ENCODE measurements around the gene ITGA3.
"Not testable (repeated sequence)": the region's sequence is repeated elsewhere in the genome, so short reads cannot be mapped to it uniquely, and the experiment has no call there.

Gene ITGA3

DNA sequence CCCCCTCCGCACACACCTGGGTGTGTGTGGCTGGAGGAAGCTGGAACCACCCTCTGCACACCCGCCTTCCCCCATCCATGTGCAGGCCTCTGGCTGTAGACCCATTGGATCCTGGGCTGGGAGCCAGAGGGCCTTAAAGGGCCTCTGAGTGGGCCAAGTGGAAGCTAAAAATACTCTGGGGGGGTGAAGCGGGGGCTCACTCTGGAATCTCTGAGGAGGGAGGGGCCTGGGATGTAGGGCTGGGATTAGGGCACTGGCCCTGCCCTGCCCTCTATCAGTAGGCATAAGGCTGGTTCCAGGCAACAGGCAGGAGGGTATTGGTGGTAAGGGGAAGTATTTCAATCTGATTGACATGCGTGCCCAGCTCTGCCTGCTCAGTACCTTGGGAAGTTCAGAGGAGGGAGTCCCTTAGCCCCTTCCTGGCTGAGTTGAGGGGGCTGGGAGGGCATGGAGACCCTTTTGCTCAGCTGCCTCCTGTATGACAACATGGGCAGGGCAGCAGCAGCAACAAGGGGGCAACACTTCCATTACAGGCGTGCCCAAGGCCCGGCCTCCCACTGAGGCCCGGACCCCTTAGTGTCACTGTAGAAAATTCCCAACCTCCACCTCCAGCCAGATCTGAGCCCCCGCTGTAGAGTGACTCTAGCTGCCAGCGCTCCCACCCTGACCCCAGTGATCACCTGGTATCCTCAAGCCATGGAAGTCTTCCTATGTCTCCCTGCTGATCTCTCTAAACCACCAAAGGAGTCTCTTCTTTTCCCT is 5.2 kb downstream of the ITGA3 start:
- Histone ChIP-seq H3K27me3 (ENCODE audit: control insufficient read depth, insufficient read depth, low read length) (no peaks in the 10 kb centered on the region), H3K9me3 (ENCODE audit: control insufficient read depth, insufficient read depth, low read length) (no peaks in the 10 kb centered on the region), H3K27ac (ENCODE audit: low read length) (no peak overlapping the region), H3K4me3 (ENCODE audit: low read length) (no peak overlapping the region), H3K4me1 (ENCODE audit: control insufficient read depth, insufficient read depth, low read length) (peaks cover 1% of the 10 kb centered on the region; the same call in 1 of the 2 replicates), H3K36me3 (ENCODE audit: control insufficient read depth, insufficient read depth, low read length) (no peaks in the 10 kb centered on the region)
- no CpG with 5 or more reads among the region's 9 CpGs for WGBS (ENCODE audit: insufficient coverage, insufficient read length)
- no peak for DNase-seq (ENCODE audit: low read depth, low spot score)

DNA sequence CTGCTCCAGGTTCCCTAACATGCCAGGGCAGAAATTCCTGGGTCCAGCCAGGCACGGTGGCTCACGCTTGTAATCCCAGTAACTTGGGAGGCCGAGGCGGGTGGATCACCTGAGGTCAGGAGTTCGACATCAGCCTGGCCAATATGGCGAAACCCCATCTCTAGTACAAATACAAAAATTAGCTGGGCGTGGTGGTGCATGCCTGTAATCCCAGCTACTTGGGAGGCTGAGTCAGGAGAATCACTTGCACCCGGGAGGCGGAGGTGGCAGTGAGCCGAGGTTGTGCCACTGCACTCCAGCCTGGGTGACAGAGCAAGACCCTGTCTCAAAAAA is 5.8 kb downstream of the ITGA3 start:
- DNase-seq (ENCODE audit: low read depth, low spot score); H3K27me3 ChIP-seq (ENCODE audit: control insufficient read depth, insufficient read depth, low read length); H3K36me3 ChIP-seq (ENCODE audit: control insufficient read depth, insufficient read depth, low read length); H3K4me1 ChIP-seq (ENCODE audit: control insufficient read depth, insufficient read depth, low read length); H3K4me3 ChIP-seq (ENCODE audit: low read length); H3K9me3 ChIP-seq (ENCODE audit: control insufficient read depth, insufficient read depth, low read length); H3K27ac ChIP-seq (ENCODE audit: low read length): not testable (repeated sequence)
- no CpG with 5 or more reads among the region's 10 CpGs for WGBS (ENCODE audit: insufficient coverage, insufficient read length)

DNA sequence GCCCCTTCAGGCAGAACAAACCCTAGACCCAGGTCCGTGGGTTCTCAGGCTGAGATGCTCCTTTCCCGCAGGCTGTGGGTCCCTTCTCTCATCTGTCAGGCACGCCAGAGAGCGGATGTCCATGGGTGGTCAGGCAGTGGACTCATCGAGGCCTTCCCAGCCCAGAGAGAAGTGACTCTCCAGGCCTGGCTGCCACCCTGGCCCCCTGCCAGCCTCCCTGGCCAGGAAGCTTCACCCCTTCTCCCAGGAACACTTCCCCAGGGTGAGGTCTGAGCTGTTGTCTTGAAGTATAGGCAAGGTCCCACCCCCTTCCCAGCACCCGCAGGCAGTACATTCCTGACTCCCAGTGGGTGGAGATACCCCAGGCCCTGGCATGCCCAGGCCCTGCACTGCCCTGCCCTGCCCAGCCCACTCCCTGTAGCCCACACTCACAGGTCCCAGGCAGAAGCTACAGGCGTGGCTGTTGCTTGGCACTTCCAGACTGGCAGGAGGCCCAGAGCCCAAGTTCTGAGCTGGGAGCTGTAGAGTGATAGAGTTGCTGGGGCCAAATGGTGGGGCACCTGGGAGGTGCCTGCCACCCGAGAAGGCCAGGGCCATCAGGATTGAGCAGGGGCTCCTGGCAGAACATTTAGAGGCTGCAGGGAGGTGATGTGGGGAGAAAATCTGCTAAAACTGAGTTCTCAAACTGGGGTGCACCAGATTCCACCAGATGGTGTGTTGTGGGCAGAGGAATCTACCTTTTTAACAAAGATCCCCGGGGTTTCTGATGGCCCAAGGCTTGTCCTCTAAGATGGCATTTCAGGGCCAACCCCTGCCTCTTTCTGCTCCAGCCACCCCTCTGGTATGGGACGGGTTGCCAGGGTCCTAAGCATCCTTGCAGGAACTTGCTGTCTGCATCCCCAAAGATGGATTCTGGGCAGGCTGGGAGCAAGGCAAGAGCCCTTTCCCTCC is 6.7 kb downstream of the ITGA3 start:
- no peak for DNase-seq (ENCODE audit: low read depth, low spot score)
- no CpG with 5 or more reads among the region's 10 CpGs for WGBS (ENCODE audit: insufficient coverage, insufficient read length)
- Histone ChIP-seq H3K9me3 (ENCODE audit: control insufficient read depth, insufficient read depth, low read length) (no peaks in the 10 kb centered on the region), H3K27me3 (ENCODE audit: control insufficient read depth, insufficient read depth, low read length) (no peaks in the 10 kb centered on the region), H3K4me1 (ENCODE audit: control insufficient read depth, insufficient read depth, low read length) (0 out of 2 replicates have a peak, but pooled peaks cover 1% of the 10 kb centered on the region), H3K4me3 (ENCODE audit: low read length) (no peak overlapping the region), H3K36me3 (ENCODE audit: control insufficient read depth, insufficient read depth, low read length) (no peaks in the 10 kb centered on the region), H3K27ac (ENCODE audit: low read length) (no peak overlapping the region)

DNA sequence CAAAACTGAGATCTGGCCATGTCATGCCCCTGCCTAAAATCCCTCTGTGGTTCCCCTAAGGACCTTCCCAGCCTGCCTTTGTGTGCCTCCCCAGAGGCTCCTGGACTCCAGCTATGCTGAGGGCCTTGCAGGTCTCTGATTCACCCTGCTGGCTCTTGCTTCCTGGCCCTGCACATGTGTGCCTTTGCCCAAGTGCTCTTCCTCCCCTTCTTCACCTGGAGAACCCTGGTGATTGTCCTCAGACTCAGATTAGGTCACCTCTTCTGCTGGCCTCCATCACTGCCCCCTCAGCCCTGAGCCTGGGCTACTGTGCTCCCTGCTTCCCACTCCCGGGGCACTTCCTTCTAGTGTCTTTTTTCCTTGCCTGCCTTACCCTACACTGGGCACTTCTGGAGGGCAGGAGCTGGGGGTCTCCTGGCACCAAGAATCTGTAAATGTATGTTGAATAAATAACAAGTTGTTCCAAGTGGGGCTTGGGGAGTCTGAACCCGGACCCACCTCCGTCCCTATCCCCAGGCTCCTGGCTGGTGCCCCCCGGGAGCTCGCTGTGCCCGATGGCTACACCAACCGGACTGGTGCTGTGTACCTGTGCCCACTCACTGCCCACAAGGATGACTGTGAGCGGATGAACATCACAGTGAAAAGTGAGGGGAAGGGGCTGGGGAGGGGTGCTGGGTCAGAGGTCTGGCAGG is 7.8 kb downstream of the ITGA3 start:
- DNase-seq (ENCODE audit: low read depth, low spot score) = no peak
- H3K27ac ChIP-seq (ENCODE audit: low read length) = no peak overlapping the region
- H3K4me1 ChIP-seq (ENCODE audit: control insufficient read depth, insufficient read depth, low read length) = 0 out of 2 replicates have a peak, but pooled peaks cover 1% of the 10 kb centered on the region
- no peak overlapping the region for H3K4me3 ChIP-seq (ENCODE audit: low read length)
- no peaks in the 10 kb centered on the region for H3K9me3 ChIP-seq (ENCODE audit: control insufficient read depth, insufficient read depth, low read length)
- no CpG with 5 or more reads among the region's 8 CpGs for WGBS (ENCODE audit: insufficient coverage, insufficient read length)
- H3K27me3 ChIP-seq (ENCODE audit: control insufficient read depth, insufficient read depth, low read length) = no peaks in the 10 kb centered on the region
- no peaks in the 10 kb centered on the region for H3K36me3 ChIP-seq (ENCODE audit: control insufficient read depth, insufficient read depth, low read length)

DNA sequence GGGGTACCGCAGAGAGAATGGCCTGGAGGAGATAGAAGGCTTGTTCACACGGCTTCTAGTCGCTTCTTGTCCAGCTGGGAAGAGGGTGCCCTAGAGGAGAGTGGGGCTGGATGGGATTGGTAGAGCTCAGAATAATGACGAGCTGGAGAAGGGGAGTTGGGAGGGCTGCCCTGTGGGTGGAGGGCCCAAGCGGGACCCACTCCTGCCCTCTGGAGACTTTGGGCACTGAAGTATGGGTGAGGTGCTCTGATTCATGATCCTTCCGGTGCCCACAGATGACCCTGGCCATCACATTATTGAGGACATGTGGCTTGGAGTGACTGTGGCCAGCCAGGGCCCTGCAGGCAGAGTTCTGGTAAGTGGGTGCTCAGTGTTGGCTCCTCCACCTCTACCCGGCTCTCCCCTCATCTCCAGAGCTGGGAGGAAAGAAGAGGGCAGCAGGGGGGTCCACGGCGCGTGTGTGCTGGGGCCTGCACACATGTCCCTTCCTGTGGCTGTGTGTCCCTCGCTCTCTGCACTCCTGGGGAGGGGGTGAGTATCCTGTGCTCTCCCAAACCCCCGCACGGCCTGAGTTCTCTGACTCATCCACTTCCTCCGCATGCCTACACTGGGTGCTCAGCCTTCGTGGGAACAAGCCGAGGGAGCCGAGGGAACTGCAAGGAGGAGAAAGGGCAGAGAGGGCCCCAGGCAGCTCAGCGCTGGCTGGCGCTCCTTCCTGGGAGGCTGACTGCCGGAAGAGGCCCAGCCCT is 8.5 kb downstream of the ITGA3 start:
- WGBS (ENCODE audit: insufficient coverage, insufficient read length) = no CpG with 5 or more reads among the region's 20 CpGs
- Histone ChIP-seq H3K9me3 (ENCODE audit: control insufficient read depth, insufficient read depth, low read length) (no peaks in the 10 kb centered on the region), H3K36me3 (ENCODE audit: control insufficient read depth, insufficient read depth, low read length) (no peaks in the 10 kb centered on the region), H3K4me3 (ENCODE audit: low read length) (no peak overlapping the region), H3K4me1 (ENCODE audit: control insufficient read depth, insufficient read depth, low read length) (0 out of 2 replicates have a peak, but pooled peaks cover 1% of the 10 kb centered on the region), H3K27me3 (ENCODE audit: control insufficient read depth, insufficient read depth, low read length) (no peaks in the 10 kb centered on the region), H3K27ac (ENCODE audit: low read length) (no peak overlapping the region)
- DNase-seq (ENCODE audit: low read depth, low spot score) = no peak

DNA sequence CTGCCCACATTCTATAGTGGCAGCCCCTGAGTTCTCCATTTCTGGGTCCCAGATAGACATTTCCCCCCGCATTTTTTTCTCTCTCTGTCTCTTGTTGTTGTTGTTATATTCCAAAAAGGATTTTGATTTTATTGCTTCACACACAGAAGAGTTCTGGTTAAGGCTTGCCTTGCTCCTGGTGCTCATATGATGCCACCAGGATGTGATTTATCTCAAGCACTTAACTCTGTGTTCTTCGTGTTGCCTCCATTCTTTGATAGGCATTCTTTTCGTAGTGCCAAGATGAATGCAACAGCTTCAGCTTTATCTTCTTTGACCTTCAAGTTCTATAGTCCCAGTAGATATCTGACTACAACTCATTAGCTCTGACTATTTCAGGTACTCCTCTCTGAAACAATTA is 9.1 kb downstream of the ITGA3 start:
- Histone ChIP-seq H3K27ac (ENCODE audit: low read length) (no peak overlapping the region), H3K27me3 (ENCODE audit: control insufficient read depth, insufficient read depth, low read length) (no peaks in the 10 kb centered on the region), H3K36me3 (ENCODE audit: control insufficient read depth, insufficient read depth, low read length) (no peaks in the 10 kb centered on the region), H3K4me1 (ENCODE audit: control insufficient read depth, insufficient read depth, low read length) (0 out of 2 replicates have a peak, but pooled peaks cover 1% of the 10 kb centered on the region), H3K4me3 (ENCODE audit: low read length) (no peak overlapping the region), H3K9me3 (ENCODE audit: control insufficient read depth, insufficient read depth, low read length) (no peaks in the 10 kb centered on the region)
- no CpG with 5 or more reads among the region's 3 CpGs for WGBS (ENCODE audit: insufficient coverage, insufficient read length)
- no peak for DNase-seq (ENCODE audit: low read depth, low spot score)

DNA sequence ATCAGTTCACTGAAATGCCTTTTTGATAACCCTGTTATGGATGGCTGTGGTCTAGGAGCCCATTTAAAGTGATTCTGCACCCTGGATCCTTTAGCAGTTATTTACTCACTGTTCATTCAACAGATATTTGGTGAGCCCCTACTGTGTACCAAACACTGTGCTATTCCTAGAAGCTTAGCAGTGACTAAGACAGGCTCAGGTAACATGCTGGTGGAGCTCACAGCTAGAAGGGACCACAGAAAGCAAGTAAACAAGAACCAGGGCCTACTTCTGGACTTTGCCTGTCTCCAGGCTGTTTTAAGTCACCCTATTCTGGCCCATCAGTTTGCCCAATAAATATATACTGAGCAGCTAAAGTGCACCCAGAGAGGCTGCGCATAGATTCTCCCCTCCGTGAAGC is 11.1 kb downstream of the ITGA3 start:
- WGBS (ENCODE audit: insufficient coverage, insufficient read length) = no CpG with 5 or more reads among the region's 2 CpGs
- no peaks in the 10 kb centered on the region for H3K4me1 ChIP-seq (ENCODE audit: control insufficient read depth, insufficient read depth, low read length)
- no peak overlapping the region for H3K4me3 ChIP-seq (ENCODE audit: low read length)
- H3K27me3 ChIP-seq (ENCODE audit: control insufficient read depth, insufficient read depth, low read length) = no peaks in the 10 kb centered on the region
- no peaks in the 10 kb centered on the region for H3K36me3 ChIP-seq (ENCODE audit: control insufficient read depth, insufficient read depth, low read length)
- H3K9me3 ChIP-seq (ENCODE audit: control insufficient read depth, insufficient read depth, low read length) = no peaks in the 10 kb centered on the region
- no peak overlapping the region for H3K27ac ChIP-seq (ENCODE audit: low read length)
- no peak for DNase-seq (ENCODE audit: low read depth, low spot score)

DNA sequence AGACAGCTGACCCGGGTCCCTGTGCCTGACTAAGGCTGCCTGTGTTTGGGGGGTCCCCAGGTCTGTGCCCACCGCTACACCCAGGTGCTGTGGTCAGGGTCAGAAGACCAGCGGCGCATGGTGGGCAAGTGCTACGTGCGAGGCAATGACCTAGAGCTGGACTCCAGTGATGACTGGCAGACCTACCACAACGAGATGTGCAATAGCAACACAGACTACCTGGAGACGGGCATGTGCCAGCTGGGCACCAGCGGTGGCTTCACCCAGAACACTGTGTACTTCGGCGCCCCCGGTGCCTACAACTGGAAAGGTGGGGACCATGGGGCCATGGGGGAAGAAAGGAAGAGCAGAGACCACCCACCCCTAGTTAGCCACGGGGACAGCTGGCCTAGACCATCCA is 12.1 kb downstream of the ITGA3 start:
- Histone ChIP-seq H3K27me3 (ENCODE audit: control insufficient read depth, insufficient read depth, low read length) (no peaks in the 10 kb centered on the region), H3K4me1 (ENCODE audit: control insufficient read depth, insufficient read depth, low read length) (no peaks in the 10 kb centered on the region), H3K9me3 (ENCODE audit: control insufficient read depth, insufficient read depth, low read length) (no peaks in the 10 kb centered on the region), H3K4me3 (ENCODE audit: low read length) (no peak overlapping the region), H3K36me3 (ENCODE audit: control insufficient read depth, insufficient read depth, low read length) (no peaks in the 10 kb centered on the region), H3K27ac (ENCODE audit: low read length) (no peak overlapping the region)
- WGBS (ENCODE audit: insufficient coverage, insufficient read length) = no CpG with 5 or more reads among the region's 13 CpGs
- no peak for DNase-seq (ENCODE audit: low read depth, low spot score)

DNA sequence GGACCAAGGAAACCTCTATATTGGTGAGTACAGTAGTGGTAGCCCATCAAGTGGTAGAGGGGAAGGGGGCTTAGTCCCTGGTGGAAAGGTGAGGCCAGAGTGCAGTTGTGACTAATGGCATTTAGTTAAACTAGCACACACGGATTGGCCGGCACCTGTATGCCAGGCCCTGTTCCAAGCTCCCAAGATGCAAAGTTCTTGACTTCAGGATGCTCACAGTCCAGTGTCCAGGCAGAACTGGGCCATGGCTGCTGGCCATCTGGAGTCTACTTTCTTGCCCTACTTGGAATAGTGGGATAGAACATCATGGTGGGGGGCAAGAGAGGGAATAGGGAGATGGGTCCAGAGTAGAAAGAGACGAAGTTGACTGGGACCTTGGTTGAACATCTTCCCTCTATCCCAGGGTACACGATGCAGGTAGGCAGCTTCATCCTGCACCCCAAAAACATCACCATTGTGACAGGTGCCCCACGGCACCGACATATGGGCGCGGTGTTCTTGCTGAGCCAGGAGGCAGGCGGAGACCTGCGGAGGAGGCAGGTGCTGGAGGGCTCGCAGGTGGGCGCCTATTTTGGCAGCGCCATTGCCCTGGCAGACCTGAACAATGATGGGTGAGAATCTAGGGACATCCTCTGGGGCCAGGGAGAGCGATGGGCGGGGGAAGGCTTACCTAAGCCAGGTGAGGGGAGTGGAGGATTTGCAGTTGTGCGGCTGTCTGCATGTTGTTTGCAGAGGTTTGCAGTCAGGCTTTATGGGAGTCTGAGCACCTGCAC is 15.2 kb downstream of the ITGA3 start:
- no CpG with 5 or more reads among the region's 16 CpGs for WGBS (ENCODE audit: insufficient coverage, insufficient read length)
- no peak overlapping the region for H3K27ac ChIP-seq (ENCODE audit: low read length)
- no peaks in the 10 kb centered on the region for H3K36me3 ChIP-seq (ENCODE audit: control insufficient read depth, insufficient read depth, low read length)
- no peaks in the 10 kb centered on the region for H3K4me1 ChIP-seq (ENCODE audit: control insufficient read depth, insufficient read depth, low read length)
- H3K4me3 ChIP-seq (ENCODE audit: low read length) = no peak overlapping the region
- H3K27me3 ChIP-seq (ENCODE audit: control insufficient read depth, insufficient read depth, low read length) = no peaks in the 10 kb centered on the region
- no peak for DNase-seq (ENCODE audit: low read depth, low spot score)
- H3K9me3 ChIP-seq (ENCODE audit: control insufficient read depth, insufficient read depth, low read length) = no peaks in the 10 kb centered on the region
